HFFc6 (cell line): ENCODE measurements around the gene RGMA. TPM values are rescaled to one million over a fixed set of nuclear protein-coding genes. Genes with fewer than 3 reads are reported as not detected.
A peak's percentile ranks its signal among the peaks of the same experiment; 100 is the strongest.

ENCODE experiments used
- DNase-seq: peaks from one replicate; pipeline ENCODE4 v3.0.0-alpha.2; 2018
- H3K27ac Mint-ChIP-seq: 2 replicates; pipeline ENCODE4 v1.8.0; 2020; ENCODE audit warnings: mild to moderate bottlenecking, mixed read lengths
- H3K27me3 Mint-ChIP-seq: 2 replicates; pipeline ENCODE4 v1.8.0; 2021; ENCODE audit warnings: mild to moderate bottlenecking, moderate library complexity, mixed read lengths; ENCODE audit not compliant: insufficient read depth
- H3K36me3 Mint-ChIP-seq: 2 replicates; pipeline ENCODE4 v1.8.0; 2021; ENCODE audit warnings: low read depth, mixed read lengths
- H3K4me1 Mint-ChIP-seq: 2 replicates; pipeline ENCODE4 v1.8.0; 2020; ENCODE audit warnings: low read depth, mixed read lengths
- H3K4me3 Mint-ChIP-seq: 2 replicates; pipeline ENCODE4 v1.8.0; 2020; ENCODE audit warnings: mild to moderate bottlenecking, moderate library complexity, mixed read lengths
- H3K9me3 Mint-ChIP-seq: 2 replicates; pipeline ENCODE4 v1.8.0; 2020; ENCODE audit warnings: mild to moderate bottlenecking, mixed read lengths
- CTCF ChIP-seq: fragments of 200-600 bp; sonication (generic); IDR thresholded peaks from 2 replicates; pipeline ENCODE4 v1.5.0; 2021; ENCODE audit warnings: antibody characterized with exemption, mild to moderate bottlenecking
- total RNA-seq, 6 experiments: library from RNA; stranded (reverse); fragmentation: NEBNext Ultra II Directional; extraction: Animal tissue kit (Norgen Biotek cat#: 25700); gene quantifications; 2 replicates in 1 of 6; 3 replicates in 5 of 6; pipeline ENCODE4 v1.2.3, GENCODE V29; 2021

The RGMA gene
- total RNA-seq, 6 experiments from 2014 or later: 0.07 to 0.32 (median 0.19) TPM; not detected in 1

GRCh38 chr15:93037820-93038705 lies 50.9 kb downstream of the RGMA start:
- no peaks in the 10 kb centered on the region for H3K36me3 Mint-ChIP-seq
- H3K4me3 Mint-ChIP-seq: peak overlapping the region; percentile 21; the same call in 1 of the 2 replicates
- no peaks in the 10 kb centered on the region for H3K9me3 Mint-ChIP-seq
- no peaks in the 10 kb centered on the region for H3K4me1 Mint-ChIP-seq
- peaks cover 19% of the 10 kb centered on the region for H3K27me3 Mint-ChIP-seq
- TF ChIP-seq CTCF: no peak
- DNase-seq: no peak
- no peak overlapping the region for H3K27ac Mint-ChIP-seq

- H3K27ac Mint-ChIP-seq: no peak overlapping the region
- no peak for TF ChIP-seq CTCF
- peaks cover 19% of the 10 kb centered on the region for H3K27me3 Mint-ChIP-seq
- H3K4me1 Mint-ChIP-seq: no peaks in the 10 kb centered on the region
- DNase-seq: no peak
- H3K9me3 Mint-ChIP-seq: no peaks in the 10 kb centered on the region
- no peaks in the 10 kb centered on the region for H3K36me3 Mint-ChIP-seq
- H3K4me3 Mint-ChIP-seq: peak overlapping the region; percentile 21; the same call in 1 of the 2 replicates
Measured at GRCh38 chr15:93036951-93037819, 51.8 kb downstream of the RGMA start.

DNA sequence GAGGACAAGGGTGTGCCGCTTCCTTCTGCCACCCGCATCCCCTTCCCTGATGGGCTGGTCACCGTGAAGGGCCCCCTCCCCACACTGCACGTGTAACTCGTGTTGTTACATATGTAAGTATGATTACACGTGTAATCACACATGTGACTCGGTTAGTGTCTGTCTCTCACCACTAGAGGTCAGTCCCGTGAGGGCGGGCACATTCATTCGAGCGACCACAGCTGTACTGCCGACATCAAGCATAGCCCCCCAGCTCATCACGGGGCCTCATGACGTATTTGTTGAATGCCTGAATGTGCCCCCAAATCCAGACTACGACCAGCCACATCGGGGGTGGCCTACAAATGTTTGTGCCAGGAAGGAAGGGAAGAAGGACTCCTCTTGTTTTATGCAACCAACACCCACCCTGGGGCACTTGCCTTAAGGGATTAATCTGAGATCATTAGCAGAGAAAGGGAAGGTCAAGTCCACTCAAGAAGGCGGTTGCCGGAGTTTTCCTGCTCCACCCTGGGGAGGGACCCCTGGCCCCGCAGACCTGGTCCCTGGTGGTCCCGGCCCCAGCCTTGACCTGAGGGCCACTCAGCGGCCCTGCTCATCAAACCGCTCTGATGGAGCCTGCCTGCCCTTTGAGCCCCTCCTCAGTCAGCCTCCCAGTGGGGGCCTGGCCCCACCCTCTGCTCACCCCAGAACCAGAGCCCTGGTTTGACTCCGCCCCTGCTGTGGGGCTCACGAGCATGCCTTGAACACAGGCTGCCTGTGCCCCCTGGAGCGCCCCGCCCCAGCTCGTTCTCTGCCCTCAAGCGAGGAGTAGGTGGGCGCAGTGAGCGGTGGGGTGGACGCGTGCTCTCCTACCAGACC lies 52.8 kb downstream of the RGMA start:
- peak; percentile 65 for TF ChIP-seq CTCF
- Mint-ChIP-seq H3K9me3 (no peaks in the 10 kb centered on the region), H3K27me3 (peaks cover 19% of the 10 kb centered on the region), H3K4me1 (no peaks in the 10 kb centered on the region), H3K27ac (no peak overlapping the region), H3K36me3 (no peaks in the 10 kb centered on the region), H3K4me3 (no peak overlapping the region)
- no peak for DNase-seq

- peaks cover 5% of the 10 kb centered on the region for H3K4me1 Mint-ChIP-seq
- no peaks in the 10 kb centered on the region for H3K36me3 Mint-ChIP-seq
- no peak for DNase-seq
- H3K27ac Mint-ChIP-seq: no peak overlapping the region
- no peak for TF ChIP-seq CTCF
- no peak overlapping the region for H3K4me3 Mint-ChIP-seq
- H3K27me3 Mint-ChIP-seq: peaks cover 23% of the 10 kb centered on the region
- no peaks in the 10 kb centered on the region for H3K9me3 Mint-ChIP-seq
Measured at GRCh38 chr15:93035092-93035915, 53.7 kb downstream of the RGMA start.
